Peyer's patch (tissue), 4 donors: ENCODE data around the gene ASF1B. TPM values are rescaled to one million over a fixed set of nuclear protein-coding genes. Genes with fewer than 3 reads are reported as not detected.
A peak's percentile ranks its signal among the peaks of the same experiment; 100 is the strongest.

ENCODE experiments used
- DNase-seq, 3 donors: peaks; one replicate each; pipeline ENCODE4 v3.0.0-alpha.2; 2017 to 2019
- H3K27ac ChIP-seq, 4 donors: fragments of 200-600 bp; sonication (generic); one replicate each; pipeline ENCODE4 v1.5.1; 2016 to 2019
- H3K27me3 ChIP-seq, 2 donors: fragments of 200-600 bp; sonication (generic); one replicate each; pipeline ENCODE4 v1.5.1; 2019
- H3K36me3 ChIP-seq, 3 donors: fragments of 200-600 bp; sonication (generic); one replicate each; pipeline ENCODE4 v1.5.1; 2016 to 2019
- H3K4me1 ChIP-seq, 4 donors: fragments of 200-600 bp; sonication (generic); one replicate each; pipeline ENCODE4 v1.5.1; 2016 to 2019
- H3K4me3 ChIP-seq, 4 donors: fragments of 200-600 bp; sonication (generic); 1 replicate in 3 of 4; 2 replicates in 1 of 4; pipeline ENCODE4 v1.5.1; 2016 to 2019; ENCODE audit warnings: mild to moderate bottlenecking in 1 of 4
- H3K9me3 ChIP-seq, 4 donors: fragments of 200-600 bp; sonication (generic); one replicate each; pipeline ENCODE4 v1.5.1; 2016 to 2019; ENCODE audit warnings: mild to moderate bottlenecking in 1 of 4
- CTCF ChIP-seq, 6 experiments: fragments of 450-650 bp in 4 of 6; fragments of 200-600 bp in 2 of 6; sonication (generic) in 1 of 6; IDR thresholded peaks; one replicate each; pipeline ENCODE4 v1.5.1; 2017 to 2019; ENCODE audit warnings: antibody characterized with exemption in 6 of 6, mild to moderate bottlenecking in 3 of 6, moderate library complexity in 1 of 6
- POLR2A ChIP-seq, 2 donors: fragments of 450-650 bp; IDR thresholded peaks; one replicate each; pipeline ENCODE4 v1.5.1; 2017; ENCODE audit warnings: antibody characterized with exemption in 2 of 2, mild to moderate bottlenecking in 2 of 2, moderate library complexity in 2 of 2
- total RNA-seq, 4 donors: library from RNA; depleted of rRNA; stranded (reverse); fragments of >200 nt; gene quantifications; one replicate each; pipeline ENCODE4 v1.1.0, GENCODE V29; 2016

The ASF1B gene
- total RNA-seq, 4 donors from 2014 or later, result 2.3 to 12.4 (median 5.5) TPM

DNA sequence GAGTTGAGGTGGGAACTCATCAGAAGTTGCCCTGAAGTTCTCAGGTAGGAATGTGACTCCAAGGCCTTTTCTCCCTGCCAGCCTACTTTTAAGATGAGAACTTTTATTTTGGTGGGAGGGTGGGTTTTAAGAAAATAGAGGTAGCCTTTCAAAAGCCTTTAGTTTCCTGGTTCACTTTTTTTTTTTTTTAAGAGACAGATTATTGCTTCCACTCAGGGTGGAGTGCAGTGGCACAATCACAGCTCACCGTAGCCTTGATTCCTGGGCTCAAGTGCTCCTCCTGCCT is 53.8 kb downstream of the ASF1B start:
- Histone ChIP-seq H3K4me1 (peaks cover 0 to 22% (median 4%) of the 10 kb centered on the region in 4 donors), H3K9me3 (no peaks in the 10 kb centered on the region), H3K36me3 (no peaks in the 10 kb centered on the region), H3K27me3 (no peaks in the 10 kb centered on the region), H3K4me3 (peak overlapping the region in 2 of 4 donors; percentile 71 to 83), H3K27ac (peak overlapping the region in 1 of 4 donors; percentile 95)
- DNase-seq, result no peak
- no peak for TF ChIP-seq CTCF (IDR thresholded peaks at IDR 0.05)
- no peak for TF ChIP-seq POLR2A (IDR thresholded peaks at IDR 0.05)

DNA sequence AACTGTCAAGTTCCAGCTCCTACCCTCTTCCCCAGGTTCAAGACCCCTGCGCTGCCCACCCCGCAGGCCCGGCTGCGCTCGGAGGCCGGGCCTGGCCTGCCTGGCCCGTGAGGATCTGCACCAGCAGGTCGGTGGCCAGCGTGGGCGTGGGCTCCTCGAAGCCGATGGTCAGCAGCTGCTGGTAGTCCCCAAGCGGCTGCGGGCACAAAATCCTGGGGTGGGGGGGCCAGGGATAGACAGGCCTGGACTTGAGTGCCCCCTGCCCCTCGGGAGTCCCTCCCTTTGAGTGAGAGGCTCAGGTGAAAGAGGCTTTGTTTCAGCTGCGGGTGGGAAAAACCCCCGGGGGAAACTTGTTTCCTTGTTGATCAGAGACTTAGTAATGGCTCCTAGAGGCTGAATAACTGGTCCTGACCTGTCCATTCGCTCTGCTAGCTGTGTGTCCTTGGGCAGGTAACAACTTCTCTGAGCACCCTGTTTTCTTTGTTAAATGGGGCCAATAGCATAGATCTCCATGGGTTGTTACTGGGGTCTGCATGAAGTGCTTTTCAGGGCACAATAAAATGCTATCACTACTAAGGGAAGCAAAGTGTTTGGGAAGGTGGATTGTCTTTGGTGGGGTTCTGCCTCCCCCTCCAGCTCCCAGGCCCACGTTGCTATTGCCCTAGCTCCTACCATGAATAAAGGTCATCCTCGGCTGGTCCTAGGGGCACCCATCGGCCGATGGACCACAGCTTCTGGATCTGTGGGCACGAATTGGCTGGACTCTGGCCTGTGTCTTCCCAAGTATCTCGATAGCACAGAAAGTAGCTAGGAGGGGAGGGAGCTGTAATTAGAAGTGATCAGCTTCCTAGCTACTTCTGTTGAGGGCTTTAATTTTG is 54.4 kb downstream of the ASF1B start:
- H3K36me3 ChIP-seq, result no peaks in the 10 kb centered on the region

DNA sequence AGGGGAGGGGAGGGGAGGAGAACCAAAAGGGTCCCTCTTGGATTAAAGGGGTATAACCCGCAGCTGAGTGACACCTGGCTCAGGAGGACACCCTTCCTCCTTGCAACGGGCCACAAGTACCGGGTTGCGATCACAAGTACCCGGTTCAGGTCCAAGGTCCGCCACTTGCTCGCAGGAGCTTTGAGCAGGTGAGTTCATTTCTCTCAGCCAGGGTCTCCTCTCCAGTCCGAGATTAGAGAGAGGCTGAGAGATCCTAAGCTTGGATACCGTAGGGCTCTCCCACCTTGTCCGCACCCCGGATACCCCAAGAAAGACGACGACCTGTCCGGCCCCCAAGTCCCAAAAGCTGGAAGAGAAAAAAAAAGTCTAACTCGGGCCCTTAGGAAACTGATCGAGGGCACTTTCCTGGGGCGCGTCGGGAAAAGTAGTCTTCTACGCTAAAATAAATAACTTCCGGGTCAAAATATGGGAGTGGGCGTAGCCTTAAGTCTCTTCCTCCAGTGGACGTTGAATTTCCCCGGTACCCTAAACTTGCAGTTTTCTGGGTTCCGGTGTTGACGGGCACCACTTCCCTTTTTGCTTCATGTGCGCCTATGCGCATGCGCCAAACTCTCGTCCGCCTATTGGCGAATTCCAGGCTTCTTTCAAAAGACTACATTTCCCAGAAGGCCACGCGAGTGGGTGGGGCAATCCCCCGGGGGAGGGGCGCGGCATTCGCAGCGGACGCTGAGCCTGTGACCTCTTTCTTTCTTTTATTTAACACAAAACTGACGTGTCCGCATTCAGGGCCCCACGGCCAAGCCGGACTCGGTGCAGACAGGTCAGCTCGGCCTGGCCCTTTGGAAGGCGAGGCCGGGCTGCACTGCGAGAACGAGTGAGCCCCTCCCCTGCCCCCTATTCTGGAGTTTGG is 55.2 kb downstream of the ASF1B start:
- H3K4me1 ChIP-seq, result peaks cover 0 to 22% (median 4%) of the 10 kb centered on the region in 4 donors
- peak; percentile 97 to 99 (median 98) for DNase-seq
- peak overlapping the region; percentile 50 to 83 (median 66) for H3K4me3 ChIP-seq
- TF ChIP-seq CTCF (IDR thresholded peaks at IDR 0.05) (peak in 3 of 6 experiments; percentile 11 to 37 (median 12)), POLR2A (IDR thresholded peaks at IDR 0.05) (peak; percentile 64 to 72)
- no peaks in the 10 kb centered on the region for H3K27me3 ChIP-seq
- H3K36me3 ChIP-seq, result no peaks in the 10 kb centered on the region
- H3K9me3 ChIP-seq, result no peaks in the 10 kb centered on the region
- H3K27ac ChIP-seq, result peak overlapping the region; percentile 81 to 95 (median 84)

More for the DNA sequence above, 54.4 kb downstream of the ASF1B start:
- peak in 2 of 3 donors; percentile 63 to 73 for DNase-seq
- Histone ChIP-seq H3K4me3 (peak overlapping the region; percentile 50 to 83 (median 66)), H3K27me3 (no peaks in the 10 kb centered on the region), H3K4me1 (peaks cover 0 to 22% (median 4%) of the 10 kb centered on the region in 4 donors), H3K27ac (peak overlapping the region; percentile 81 to 95 (median 84)), H3K9me3 (no peaks in the 10 kb centered on the region)
- TF ChIP-seq POLR2A (IDR thresholded peaks at IDR 0.05) (no peak), CTCF (IDR thresholded peaks at IDR 0.05) (no peak)

DNA sequence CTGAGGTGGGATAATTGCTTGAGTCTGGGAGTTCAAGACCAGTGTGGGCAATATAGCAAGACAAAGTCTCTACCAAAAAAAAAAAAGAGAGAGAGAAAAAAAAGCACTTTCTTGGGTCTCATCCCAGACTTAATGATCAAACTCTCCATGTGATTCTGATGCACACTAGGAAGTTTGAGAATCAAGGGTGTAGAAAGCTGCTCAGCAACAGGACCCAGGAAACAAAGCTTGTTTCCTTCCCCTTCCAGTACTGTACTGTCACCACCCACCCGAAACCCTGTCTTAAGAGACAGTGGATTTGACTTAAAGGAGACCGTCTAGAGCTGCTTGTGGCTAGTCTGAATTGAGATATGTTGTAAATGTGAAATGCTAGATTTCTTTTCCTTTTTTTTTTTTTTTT is 58.0 kb downstream of the ASF1B start:
- Histone ChIP-seq H3K27ac (no peak overlapping the region), H3K27me3 (no peaks in the 10 kb centered on the region), H3K36me3 (no peaks in the 10 kb centered on the region), H3K9me3 (no peaks in the 10 kb centered on the region), H3K4me1 (peaks cover 0 to 36% (median 11%) of the 10 kb centered on the region in 4 donors), H3K4me3 (no peak overlapping the region)
- TF ChIP-seq POLR2A (IDR thresholded peaks at IDR 0.05), result no peak
- TF ChIP-seq CTCF (IDR thresholded peaks at IDR 0.05), result no peak
- DNase-seq, result no peak

DNA sequence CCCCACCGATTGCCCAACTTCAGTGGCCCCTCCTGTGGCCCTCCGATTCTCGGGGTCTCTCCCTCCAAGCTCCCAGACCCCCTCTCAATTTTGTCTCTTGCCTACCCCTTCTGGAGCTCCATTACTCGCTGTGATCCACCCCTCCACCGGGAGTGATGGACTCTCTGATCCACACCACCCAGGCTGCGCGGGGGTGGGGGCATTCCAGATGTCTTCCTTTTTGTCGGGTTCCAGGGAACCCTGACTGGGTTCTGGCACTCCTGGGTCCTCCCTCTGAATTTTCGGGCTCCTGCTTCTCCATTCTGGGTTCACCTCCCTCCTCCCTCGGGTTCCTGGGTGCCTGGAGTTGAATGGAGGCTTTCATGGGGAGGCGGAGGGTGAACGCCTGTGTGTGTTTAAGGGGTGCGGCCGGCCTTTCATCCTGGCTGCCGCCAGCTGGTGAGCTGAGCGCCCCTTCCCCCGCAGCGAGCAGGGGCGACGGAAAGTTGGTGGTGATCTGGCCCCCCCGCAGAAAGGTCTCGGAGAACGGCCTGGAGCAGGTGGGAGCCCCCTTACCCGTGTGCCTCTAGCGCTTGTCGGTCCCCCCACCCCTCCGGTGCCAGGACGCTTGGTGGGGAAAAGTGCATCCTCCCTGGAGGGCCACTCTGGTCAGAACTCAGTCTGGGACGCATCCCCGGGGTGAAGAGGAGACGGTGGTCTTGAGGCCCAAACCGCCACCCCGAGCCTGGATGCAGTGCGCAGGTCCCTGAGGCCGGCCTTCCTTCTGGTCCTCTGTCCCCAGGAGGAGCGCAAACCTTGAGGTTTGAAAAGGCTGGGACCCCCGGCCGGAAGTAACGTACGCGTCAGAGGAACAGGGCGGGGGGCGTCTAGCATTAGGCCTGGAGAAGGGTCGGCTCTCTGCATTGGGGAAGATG is 62.2 kb downstream of the ASF1B start:
- TF ChIP-seq CTCF (IDR thresholded peaks at IDR 0.05) (peak in 2 of 6 experiments; percentile 2 to 7), POLR2A (IDR thresholded peaks at IDR 0.05) (peak; percentile 3 to 12)
- H3K4me1 ChIP-seq, result peaks cover 0 to 30% (median 17%) of the 10 kb centered on the region in 4 donors
- peak in 2 of 3 donors; percentile 71 to 81 for DNase-seq
- no peaks in the 10 kb centered on the region for H3K27me3 ChIP-seq
- H3K27ac ChIP-seq, result peak overlapping the region; percentile 77 to 99 (median 90)
- H3K4me3 ChIP-seq, result peak overlapping the region; percentile 52 to 89 (median 79)
- no peaks in the 10 kb centered on the region for H3K9me3 ChIP-seq
- no peaks in the 10 kb centered on the region for H3K36me3 ChIP-seq
